ENCODE data around the gene SERTM1.

Gene SERTM1

DNA sequence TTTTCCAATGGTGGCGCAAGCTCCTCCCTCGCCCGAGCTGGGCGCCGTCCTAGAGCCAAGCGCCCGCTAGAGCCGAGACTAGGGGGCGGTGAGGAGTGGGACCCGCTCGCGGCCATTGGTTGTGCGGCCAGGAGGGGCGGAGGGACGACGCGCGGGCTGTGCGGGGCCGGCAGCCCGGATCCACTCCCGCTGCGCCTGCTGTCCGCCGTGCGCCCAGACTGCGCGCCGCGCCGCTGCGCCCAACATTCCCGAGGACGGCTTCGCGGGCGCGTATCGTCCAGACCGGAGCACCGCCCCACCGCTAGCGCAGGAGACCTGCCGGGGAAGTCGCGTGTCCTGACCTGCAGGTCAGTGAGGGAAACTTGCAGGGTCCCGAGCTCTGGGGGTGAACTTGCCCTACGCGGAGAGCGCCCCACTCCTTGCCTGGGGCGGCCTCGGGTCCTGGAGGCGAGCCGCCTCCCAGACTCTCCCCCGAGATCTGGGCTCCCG lies at the start of gene SERTM1:
SERTM1 (plus strand) TSS at position 183 of the 489 bp plus-strand sequence. CDS start 21,059 bp downstream, outside the sequence.
- DNase-seq (ENCODE audit: low spot score), result peak; percentile 21

DNA sequence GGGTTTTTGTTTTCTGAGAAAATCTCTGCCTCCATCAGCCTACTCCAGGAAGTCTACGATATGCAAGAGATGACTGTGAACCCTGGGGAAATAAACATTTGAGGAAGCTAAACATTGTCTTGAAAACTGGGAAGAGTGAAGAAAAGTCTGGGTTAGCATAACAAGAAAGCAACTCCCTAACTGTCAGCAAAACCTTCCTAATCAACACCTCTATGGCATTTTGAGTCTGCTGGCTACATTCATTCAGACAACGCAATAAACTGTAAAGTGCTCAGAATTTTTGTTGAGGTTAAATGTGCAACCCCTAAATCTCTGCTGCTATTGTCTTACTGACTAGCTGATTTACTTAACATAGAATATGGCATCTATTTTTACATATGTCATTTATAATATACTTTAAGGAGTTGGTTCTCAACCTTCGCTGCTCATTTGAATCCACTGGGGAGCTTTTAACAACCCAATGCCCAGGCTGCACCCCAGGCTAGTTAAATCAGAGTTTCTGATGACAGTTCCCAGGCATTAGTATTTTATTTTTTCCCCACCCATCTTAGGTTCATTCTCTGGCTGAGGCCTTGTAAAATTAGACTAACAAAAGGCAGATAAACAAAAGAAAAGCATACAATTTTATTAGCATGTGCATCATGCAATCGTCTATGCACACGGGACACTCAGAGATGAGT lies 45.3 kb upstream of the SERTM1 start:
- DNase-seq (ENCODE audit: low spot score), result no peak

DNA sequence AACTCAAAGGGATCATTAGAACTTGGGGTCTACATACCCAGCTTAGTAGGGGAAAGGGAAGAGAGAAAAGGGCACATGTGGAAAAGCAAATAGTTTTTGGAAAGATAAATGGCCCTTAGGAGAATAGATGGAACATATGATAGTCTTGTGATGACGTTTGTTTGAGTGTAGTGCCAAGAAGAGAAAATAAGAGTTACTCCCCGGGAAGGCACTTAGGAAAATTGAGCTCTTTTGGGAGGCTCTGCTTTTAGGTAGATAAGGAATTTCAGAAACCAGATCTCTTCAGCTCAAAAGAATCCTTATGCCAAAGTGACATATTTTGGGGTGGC lies 44.8 kb upstream of the SERTM1 start:
- DNase-seq (ENCODE audit: low spot score), result no peak

DNA sequence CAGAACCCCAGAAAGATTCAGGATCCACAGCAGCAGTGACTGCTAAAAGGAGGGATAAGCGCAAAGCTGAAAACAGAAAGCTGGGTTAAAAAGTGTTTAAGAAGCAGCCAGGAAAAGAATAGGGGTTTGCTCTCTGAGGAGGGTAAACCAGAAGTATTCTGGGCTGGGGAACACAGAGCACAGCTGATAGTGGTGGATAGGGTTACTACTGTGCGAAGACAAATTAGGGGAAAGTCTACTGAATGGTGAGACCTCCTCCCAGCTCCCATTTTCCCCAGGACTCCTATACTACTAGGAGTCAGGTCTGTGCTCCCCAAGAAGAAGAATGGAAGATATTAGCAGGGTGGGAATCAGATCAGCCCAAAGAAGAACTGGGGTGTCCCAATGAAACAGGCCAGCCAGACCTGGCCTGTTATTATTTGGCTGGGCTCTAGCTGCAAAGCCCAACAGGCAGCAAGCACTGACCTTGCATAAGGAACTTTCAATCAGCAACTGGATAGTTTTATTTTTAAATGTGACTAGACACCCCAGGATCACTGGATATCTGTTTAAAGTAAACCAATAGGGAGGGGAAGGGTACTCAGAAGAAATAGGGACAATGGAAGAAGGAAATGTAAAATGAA lies 43.5 kb upstream of the SERTM1 start:
- DNase-seq (ENCODE audit: low spot score), result no peak

DNA sequence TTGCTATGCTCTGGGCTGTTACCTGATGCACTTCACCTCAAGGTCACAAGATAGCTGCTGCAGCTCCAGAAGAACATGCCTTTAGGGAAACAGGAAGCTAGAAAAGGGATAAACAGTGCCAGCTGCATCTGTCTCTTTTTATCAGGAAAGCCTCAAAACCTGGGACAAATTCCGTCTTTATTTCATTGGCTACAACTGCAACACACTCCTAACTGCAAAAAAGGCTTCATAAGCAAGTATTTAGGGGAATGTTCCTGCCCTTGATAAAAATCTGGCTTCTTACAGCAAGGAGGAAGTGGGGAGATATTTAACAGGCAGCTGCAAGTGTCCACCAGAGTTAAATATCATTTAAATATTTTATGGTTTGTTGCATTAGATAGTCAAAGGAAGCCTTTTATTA lies 34.2 kb upstream of the SERTM1 start:
- no peak for DNase-seq (ENCODE audit: low spot score)

DNA sequence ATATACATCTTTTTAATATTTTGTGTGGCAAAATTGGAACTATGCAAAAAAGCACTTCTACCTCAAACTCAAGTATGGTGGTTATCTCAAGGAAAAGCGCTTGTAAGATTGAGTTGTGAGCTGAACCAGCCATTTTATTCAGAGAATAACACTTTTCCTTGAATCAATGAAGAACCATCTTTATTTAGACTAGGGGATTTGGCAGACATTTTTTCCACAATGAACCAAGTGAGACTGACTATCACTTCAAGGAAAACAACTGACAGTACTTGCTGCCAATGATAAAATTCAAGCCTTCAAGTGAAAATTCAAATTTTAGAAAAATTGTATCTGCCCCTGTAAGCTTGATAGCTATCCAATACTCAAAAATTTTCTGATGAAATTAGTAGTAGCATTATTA lies 23.2 kb upstream of the SERTM1 start:
- no peak for DNase-seq (ENCODE audit: low spot score)

DNA sequence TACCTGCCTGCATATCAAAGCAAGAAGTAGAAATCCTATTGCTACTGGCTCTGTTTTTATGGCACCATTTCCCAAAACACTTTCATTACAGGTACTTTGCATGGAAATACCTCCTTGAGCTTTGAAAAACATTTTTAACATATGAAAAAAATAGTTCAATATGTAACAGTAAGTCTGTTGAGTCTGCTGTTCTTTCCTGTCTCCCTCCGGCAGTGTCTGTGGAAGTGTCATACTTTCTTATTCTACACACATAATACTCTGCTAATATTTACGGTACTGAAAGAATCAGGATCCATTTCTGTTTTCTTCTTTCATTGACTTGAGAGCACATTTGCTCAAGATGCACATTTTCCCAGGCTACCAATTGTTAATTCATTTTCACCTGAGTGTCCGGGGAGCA lies 8.2 kb upstream of the SERTM1 start:
- no peak for DNase-seq (ENCODE audit: low spot score)

DNA sequence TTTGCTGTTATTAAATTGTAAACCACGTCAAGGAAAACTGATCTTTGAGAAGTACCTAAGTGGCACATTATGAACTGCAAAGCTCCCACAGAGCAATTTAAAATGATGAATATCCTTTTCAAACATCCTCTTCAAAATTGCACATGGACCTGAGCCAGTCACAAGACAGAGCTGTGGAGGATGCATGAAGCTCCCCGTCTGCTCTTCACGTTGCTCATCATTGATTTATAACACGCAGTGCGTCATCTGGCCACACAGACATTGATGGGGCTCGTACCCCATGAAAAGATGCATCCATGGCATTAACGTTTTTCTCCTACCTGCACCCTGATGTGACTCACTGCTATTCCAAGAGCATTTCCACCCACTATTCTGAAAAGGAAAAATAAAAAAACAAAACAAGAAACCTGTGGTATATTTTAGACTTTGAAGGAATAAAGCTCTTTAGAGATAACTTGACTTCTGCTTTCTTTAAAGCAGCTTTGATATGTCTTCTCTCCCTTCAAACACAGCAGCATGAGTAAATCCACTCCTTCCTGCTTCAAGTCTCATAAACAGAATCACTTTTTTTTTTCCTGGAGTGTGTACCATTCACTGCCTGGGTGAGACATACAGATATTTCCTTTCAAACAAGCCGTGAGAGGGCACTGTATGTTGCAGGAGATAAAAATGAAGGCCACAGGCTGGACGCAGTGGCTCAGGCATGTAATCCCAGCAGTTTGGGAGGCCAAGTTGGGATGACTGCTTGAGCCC lies 7.2 kb upstream of the SERTM1 start:
- DNase-seq (ENCODE audit: low spot score), result no peak

DNA sequence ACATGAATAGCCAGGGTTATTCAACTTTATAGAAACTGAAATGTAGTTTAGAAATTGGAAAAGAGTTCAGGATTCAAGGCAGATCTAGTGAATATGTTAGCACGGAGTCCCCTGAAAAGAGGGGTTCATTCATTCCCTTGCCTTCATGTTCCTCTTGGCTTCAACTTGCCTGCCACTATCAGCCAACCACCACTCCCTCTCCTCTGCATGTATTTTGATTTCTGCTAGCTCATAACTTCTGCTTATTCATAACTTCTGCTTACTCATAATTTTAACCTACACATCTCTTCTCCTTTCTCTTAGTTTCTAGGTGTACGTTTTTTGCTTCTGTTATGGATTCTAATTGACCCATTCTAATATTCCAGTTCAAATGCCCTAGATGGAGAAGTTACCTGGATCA lies 5.5 kb upstream of the SERTM1 start:
- no peak for DNase-seq (ENCODE audit: low spot score)

DNA sequence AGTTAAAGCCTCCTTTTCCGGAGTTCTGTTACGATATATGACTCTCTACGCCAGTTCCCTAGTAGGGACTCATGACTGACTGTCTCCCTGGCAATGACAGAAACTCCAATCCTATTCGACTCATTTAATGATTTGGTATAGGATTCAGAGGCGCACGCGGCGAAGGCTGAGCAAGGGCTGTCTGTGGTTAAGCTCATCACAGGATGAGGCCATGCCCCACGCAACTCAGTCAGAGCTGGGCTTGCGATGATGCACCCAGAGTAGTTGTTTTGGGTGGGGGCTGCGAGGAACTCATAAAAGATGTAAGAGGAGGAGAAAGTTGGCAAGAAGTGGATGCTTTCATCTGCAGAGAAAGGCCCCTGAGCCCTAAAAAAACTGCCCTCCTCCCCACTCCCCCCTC lies 468 bp upstream of the SERTM1 start:
- DNase-seq (ENCODE audit: low spot score), result peak; percentile 3

DNA sequence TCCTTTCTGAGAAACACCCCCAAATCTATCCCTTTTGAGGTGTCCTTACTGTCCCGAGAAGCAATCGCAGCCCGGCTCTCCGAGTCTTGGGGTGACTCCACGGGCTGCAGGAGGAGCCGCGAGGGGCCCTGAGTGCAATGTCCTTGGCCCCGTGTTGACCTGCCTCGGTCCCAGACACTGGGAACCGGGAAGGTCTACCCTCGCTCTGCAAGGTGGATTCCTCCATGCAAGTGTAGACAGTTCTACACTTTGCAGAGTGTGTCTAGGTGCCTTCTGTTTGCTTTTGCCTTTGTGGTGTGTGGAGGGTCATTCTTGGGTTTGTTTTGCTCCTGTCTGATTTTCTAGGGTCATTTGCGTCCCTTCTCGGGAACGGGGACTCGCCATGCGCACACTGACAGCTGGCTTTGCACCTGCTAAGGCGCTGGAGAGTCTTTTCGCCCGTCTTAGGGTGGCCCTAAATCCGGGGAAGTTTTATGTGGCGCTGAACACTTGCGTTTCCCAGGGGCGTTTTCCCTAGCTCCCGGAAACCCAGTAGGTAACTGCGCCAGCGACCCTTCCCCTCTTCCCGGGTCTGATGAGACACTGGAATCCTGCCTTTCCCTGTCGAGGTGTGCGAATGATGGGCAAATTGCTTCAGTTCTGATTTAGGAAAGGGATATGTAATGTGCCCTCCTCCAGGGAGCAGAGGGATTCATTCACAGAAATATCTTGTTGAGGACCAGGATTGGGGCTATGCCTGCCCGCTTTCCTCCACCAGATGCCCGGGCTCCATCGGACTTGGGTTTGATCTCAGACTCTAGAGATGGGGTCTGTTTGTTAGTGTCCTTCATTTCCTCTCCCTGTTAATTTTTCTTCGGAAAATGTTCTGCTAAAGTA lies 755 bp downstream of the SERTM1 start:
- DNase-seq (ENCODE audit: low spot score), result peak; percentile 3

DNA sequence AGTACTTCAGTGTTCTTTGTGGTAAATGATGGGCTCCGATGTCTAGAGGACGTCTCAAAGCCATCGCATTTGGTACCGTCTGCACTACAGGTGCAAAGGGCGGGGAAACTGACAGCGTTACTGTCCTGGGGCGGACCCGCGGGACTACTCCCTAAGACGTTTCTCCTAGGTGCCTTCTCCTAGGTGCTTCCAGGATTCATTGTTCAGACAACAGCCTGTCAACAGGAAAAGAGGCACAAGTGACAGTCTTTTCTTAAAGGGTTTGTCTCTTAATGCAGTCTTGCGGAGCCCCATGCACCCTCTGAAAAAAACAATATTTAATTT lies 1.4 kb downstream of the SERTM1 start:
- DNase-seq (ENCODE audit: low spot score), result no peak

DNA sequence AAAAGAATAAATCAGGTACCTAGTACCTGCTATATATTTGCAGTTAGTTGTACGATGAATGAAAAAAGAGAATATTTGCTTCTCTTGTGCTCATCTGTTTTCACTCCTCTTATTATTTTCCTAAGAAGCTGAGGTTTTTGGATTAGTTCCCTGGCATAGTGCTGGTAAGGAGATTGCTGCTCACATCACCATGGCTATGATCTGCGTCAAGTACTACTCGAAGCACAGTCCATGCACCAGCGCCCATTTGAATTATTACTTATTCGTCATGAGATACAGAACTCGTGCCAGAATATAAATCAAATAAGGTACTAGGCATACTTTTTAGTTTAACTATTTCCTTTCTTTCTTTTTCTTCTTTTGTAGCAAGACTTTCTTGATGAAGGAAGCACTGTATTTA lies 7.1 kb downstream of the SERTM1 start:
- no peak for DNase-seq (ENCODE audit: low spot score)

DNA sequence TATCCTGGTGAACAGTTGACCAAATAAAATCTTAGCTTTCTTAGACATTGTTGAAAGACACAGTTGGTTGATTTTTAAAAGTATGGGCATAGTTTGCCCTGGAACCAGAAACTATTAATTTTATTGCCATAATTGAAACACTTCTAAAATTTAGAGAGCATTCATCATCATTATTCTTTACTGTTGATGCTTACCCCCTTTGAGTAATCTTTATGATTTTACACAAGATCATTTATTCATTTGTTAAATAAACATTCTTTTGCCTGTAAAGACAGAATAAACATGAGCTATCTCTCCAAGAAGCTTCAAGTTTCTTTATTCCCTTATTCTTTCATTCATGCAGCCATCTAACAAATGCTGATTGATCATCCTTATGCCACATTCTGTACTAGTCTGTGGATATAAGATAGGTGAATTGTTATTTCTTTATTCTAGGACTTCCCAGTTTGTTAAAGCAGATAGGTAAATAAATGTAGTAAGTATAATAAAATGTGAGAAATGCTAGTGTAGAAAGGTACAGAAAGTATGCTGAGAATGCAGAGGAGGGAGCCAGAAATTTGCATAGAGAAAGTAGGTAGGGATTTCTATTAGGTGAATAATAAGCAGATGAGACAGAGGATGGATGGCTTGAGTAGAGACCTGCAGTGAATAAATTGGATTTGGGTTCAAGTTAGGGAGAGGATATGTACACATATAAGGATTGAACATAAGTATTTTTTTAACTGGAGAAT lies 8.2 kb downstream of the SERTM1 start:
- DNase-seq (ENCODE audit: low spot score), result no peak

DNA sequence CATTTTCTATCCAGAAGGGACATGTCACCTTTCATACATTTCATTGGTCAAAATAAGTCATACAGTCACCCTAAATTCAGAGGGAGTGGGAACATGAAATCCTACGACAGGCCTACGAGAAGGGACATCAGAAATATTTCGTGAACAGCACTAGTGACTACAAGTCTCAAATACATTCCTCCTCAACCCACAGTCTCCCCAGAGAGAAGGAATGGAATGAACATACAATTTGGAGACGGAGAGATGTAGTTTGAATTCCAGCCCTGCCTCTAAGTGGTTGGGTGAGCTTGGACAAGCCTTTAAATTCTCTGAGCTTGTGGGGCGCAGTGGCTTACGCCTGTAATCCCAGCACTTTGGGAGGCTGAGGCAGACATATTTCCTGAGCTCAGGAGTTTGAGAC lies 9.9 kb downstream of the SERTM1 start:
- DNase-seq (ENCODE audit: low spot score), result no peak

DNA sequence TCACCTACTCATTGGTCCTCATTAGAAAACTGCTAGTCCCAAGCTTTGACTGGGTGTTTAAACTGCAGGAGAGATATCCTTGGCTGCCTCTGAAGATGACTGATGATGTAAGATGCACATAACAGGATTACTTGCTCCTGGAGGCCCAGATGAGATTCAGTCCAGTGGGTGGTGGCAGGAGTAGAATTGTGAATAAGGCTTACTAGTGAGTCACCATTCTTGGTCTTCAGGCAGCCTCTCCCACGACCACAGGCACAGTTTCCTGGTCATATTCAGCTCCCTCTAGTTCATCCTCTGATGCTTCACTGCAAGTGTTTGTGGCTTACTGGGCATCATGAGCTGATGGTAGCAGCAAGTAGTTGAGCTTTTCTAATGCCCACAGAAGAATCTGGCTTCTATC lies 12.1 kb downstream of the SERTM1 start:
- peak; percentile 4 for DNase-seq (ENCODE audit: low spot score)

DNA sequence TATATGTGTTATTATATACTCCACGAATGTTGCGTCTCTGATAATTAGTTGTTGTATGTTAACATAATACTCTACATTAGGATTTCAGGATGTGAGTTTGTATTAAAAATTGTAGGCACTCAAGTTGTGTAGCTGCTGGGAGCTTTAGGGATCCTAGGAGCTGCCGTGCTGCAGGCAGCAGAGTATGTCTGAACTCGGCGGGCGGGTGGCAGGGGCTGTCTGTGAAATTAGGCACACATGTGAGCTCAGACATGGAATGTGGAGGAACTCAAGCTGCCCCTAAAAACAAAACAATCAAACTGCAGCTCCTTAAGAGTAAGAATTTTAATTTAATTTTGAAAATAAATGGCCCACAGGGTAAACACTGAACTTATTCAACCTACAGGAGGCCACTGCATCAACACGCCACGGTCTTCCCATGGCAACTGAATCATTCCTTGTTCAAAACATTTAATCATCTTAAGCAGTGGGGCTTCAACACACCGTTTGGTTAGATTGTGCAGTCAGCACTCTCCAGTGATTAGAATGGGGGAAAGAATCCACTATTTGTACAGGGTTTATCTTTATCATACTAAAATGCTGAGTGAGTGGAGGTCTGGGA lies 22.7 kb downstream of the SERTM1 start:
- no peak for DNase-seq (ENCODE audit: low spot score)

DNA sequence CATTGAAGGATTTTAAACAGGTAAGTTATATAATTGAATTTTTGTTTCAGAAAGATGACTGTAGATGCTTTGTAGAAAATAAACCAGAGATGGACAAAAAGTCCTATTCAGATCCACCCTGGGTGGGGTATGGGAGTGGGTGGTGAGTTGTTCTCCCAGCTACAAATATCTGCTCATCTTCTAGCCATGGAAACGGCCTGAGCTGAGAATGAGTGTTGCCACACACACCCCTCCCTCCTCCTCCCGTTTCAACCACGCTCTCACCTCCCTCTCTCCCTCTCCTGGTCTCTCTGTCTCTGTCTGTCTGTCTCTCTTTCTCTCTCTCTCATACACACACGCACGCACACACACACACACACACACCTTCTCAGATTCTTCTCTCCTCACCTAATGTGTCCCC lies 26.4 kb downstream of the SERTM1 start:
- no peak for DNase-seq (ENCODE audit: low spot score)

DNA sequence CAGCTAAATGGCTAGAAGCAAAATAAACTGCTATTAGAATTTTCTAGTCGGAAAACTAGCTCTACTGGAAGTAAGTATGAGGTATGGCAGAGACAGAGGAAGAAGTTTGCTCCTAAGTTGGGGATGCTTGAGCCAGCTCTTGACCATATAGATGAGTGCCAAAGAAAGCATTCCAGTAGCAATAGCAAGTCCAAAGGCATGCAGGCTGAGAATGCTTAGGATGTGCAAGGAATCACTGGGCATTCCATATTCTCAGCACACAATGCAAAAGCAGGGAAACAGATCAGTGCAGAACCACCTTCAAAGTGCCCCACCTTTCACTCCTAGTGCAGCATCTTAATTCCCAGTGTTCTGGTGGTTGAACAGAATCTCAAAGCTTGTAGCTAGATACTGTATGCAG lies 32.9 kb downstream of the SERTM1 start:
- peak; percentile 39 for DNase-seq (ENCODE audit: low spot score)

DNA sequence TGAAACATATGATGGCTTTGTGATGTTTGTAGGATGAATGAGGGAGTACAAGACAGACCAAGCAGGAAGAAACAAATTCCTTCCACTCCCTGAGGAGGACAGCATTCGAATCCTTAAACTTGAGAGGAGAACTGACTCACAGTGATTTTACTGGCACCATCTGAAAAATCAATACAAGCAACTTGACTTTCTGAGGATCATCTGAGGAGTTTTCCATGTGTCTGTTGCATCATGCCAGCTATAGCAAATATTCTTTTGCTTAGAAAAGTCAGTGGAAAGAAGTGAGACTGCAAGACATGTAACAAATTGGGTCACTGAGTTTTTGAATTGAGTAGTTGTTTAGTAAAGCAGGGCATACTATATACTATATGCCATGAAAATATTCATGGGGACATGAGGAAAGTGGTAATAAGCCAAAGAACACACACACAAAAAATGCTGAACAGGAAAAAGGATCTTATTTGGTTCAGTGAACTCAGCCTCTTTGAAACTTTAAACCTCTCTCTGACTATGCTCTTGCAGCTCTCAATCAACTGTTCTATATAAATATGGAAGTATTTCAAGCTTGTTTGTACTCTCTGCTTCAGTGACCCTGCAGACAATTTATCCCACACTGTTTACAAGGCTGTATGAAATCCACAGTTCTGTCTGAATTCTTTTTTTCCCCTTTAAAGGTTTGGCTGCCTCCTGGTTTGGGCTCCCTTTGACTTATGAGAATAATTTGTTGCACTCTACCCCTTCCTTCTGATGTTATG lies 35.5 kb downstream of the SERTM1 start:
- DNase-seq (ENCODE audit: low spot score), result no peak

DNA sequence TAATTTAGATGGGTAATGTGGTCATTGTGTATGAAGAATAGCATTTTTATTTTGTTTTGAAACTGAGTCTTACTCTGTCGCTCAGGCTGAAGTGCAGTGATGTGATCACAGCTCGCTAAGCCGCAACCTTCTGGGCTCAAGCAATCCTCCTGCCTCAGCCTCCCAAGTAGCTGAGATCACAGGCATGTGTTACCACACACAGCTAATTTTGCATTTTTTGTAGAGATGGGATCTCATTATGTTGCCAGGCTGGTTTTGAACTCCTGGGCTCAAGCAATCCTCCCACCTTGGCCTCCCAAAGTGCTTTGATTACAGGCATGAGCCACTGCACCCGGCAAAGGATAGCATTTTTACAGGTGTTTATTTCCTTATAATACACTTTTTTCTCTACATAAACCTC lies 36.6 kb downstream of the SERTM1 start:
- DNase-seq (ENCODE audit: low spot score), result no peak
